ENCODE results near the gene DNAH7. TPM values are rescaled to one million over a fixed set of nuclear protein-coding genes. Genes with fewer than 3 reads are reported as not detected.

DNAH7 gene
- total and polyA plus RNA-seq, 7 experiments from 2014 or later, result not detected

Other genes with a start within 250 kb of the DNAH7 start
- 100 to 1,000 TPM; 274 to 513 (median 338) TPM for gene STK17B, start 102.7 kb upstream of the DNAH7 start, total RNA-seq
- 100 to 1,000 TPM in 1 of 2 donors, 10 to 100 TPM in 1; 66.0 to 149 TPM for gene STK17B, start 102.7 kb upstream of the DNAH7 start, polyA plus RNA-seq